ENCODE measurements around the gene ISG20. TPM values are rescaled to one million over a fixed set of nuclear protein-coding genes. Genes with fewer than 3 reads are reported as not detected.

Gene ISG20
- polyA plus RNA-seq, 1 experiment: 4.2 TPM

DNA sequence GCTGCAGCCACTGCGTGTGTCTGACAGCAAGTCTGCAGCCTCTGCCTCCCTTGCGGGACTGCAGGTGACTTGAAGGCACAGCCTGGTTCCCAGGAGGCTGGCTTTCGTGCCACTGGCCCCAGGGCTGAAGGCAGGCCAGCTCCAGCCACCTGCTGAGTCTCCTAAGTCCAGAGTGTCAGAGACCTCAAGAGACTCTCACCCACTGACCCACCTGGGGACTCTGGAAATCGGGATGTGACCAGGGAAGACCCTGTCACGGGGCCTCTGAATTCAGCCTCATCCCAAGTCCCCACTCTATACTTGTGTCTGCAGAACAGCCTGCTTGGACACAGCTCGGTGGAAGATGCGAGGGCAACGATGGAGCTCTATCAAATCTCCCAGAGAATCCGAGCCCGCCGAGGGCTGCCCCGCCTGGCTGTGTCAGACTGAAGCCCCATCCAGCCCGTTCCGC lies 16.3 kb downstream of the ISG20 start:
- Histone ChIP-seq H3K4me3 (ENCODE audit: low read depth, low read length) (no peak overlapping the region), H3K27me3 (ENCODE audit: control insufficient read depth, insufficient read depth, low read length) (0 out of 2 replicates have a peak, but pooled peaks cover 1% of the 10 kb centered on the region), H3K36me3 (ENCODE audit: control insufficient read depth, insufficient read depth, low read length) (no peaks in the 10 kb centered on the region)
- no peak for DNase-seq (ENCODE audit: low read depth)
- ChIA-PET CTCF (interaction anchor here (1.2 to 3.5 kb wide), 4 partner anchors 179 to 523 kb away, joined by 4 to 17 read pairs (median 8); no protein-coding TSS in a partner anchor), POLR2A (no interaction called here)
- TF ChIP-seq, protein P1, sequence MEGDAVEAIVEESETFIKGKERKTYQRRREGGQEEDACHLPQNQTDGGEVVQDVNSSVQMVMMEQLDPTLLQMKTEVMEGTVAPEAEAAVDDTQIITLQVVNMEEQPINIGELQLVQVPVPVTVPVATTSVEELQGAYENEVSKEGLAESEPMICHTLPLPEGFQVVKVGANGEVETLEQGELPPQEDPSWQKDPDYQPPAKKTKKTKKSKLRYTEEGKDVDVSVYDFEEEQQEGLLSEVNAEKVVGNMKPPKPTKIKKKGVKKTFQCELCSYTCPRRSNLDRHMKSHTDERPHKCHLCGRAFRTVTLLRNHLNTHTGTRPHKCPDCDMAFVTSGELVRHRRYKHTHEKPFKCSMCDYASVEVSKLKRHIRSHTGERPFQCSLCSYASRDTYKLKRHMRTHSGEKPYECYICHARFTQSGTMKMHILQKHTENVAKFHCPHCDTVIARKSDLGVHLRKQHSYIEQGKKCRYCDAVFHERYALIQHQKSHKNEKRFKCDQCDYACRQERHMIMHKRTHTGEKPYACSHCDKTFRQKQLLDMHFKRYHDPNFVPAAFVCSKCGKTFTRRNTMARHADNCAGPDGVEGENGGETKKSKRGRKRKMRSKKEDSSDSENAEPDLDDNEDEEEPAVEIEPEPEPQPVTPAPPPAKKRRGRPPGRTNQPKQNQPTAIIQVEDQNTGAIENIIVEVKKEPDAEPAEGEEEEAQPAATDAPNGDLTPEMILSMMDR (IDR thresholded peaks at IDR 0.05; ENCODE audit: insufficient read depth, low read depth, low read length): no peak

- ChIA-PET POLR2A (no interaction called here), CTCF (interaction anchor here (0.6 to 6.7 kb wide), 19 partner anchors 18 to 522 kb away, joined by 3 to 72 read pairs (median 4); partner anchors contain the start of gene ISG20)
- Histone ChIP-seq H3K4me3 (ENCODE audit: low read depth, low read length) (no peak overlapping the region), H3K36me3 (ENCODE audit: control insufficient read depth, insufficient read depth, low read length) (no peaks in the 10 kb centered on the region), H3K27me3 (ENCODE audit: control insufficient read depth, insufficient read depth, low read length) (0 out of 2 replicates have a peak, but pooled peaks cover 1% of the 10 kb centered on the region)
- TF ChIP-seq, protein P1 (IDR thresholded peaks at IDR 0.05; ENCODE audit: insufficient read depth, low read depth, low read length): no peak
- no peak for DNase-seq (ENCODE audit: low read depth)
Observed at GRCh38 chr15:88655800-88656488, 17.1 kb downstream of the ISG20 start.

- H3K36me3 ChIP-seq (ENCODE audit: control insufficient read depth, insufficient read depth, low read length): no peaks in the 10 kb centered on the region
- DNase-seq (ENCODE audit: low read depth): no peak
- TF ChIP-seq, protein P1 (IDR thresholded peaks at IDR 0.05; ENCODE audit: insufficient read depth, low read depth, low read length): no peak
- no peak overlapping the region for H3K4me3 ChIP-seq (ENCODE audit: low read depth, low read length)
- ChIA-PET POLR2A (no interaction called here), CTCF (interaction anchor here (0.6 to 6.7 kb wide), 29 partner anchors 11 to 521 kb away, joined by 3 to 72 read pairs (median 4); partner anchors contain the start of genes HAPLN3 and ISG20)
- H3K27me3 ChIP-seq (ENCODE audit: control insufficient read depth, insufficient read depth, low read length): 0 out of 2 replicates have a peak, but pooled peaks cover 1% of the 10 kb centered on the region
Observed at GRCh38 chr15:88656760-88657221, 18.0 kb downstream of the ISG20 start.

DNA sequence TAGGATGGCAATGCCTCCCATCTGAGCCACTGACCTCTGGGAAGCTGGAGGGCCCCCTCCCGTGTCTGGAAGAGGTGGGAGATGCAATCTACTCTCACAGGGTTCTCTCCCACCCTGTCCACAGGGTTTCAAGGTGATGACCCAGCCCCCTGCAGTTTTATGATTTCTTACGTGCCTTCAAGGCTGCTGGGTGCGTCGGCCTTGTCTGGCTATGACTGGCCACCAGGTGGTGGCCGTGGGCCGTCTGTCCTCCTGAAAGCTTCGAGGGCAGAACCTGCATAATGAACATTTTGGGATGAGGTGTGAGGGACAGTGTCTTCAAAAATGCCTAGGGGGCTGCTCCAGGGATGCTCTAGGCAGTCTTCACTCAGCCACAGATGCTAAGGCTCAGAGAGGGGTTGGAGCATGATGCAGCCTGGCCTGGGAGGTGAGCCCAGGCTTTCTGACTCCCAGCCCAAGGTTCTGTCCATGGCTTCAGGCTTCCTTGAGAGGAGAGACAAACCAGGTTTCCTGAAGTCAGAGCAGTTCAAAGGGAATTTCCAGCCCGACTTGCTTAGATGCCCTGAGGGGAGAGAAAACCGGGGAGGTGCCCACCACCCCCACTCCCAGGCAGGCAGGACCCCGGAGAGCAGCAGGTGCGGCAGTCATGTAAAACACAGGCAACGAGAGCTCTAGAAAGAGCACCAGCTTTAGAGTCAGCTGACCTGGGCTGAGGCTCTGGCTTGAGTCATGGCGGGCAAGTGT lies 18.7 kb downstream of the ISG20 start:
- POLR2A ChIA-PET: no interaction called here
- H3K4me3 ChIP-seq (ENCODE audit: low read depth, low read length): no peak overlapping the region
- TF ChIP-seq, protein P1 (IDR thresholded peaks at IDR 0.05; ENCODE audit: insufficient read depth, low read depth, low read length): peak; percentile 92

More for the DNA sequence above, 18.7 kb downstream of the ISG20 start:
- Histone ChIP-seq H3K27me3 (ENCODE audit: control insufficient read depth, insufficient read depth, low read length) (0 out of 2 replicates have a peak, but pooled peaks cover 1% of the 10 kb centered on the region), H3K36me3 (ENCODE audit: control insufficient read depth, insufficient read depth, low read length) (no peaks in the 10 kb centered on the region)
- no peak for DNase-seq (ENCODE audit: low read depth)
- CTCF ChIA-PET: interaction anchor here (0.7 to 6.7 kb wide), 32 partner anchors 8 to 520 kb away, joined by 3 to 72 read pairs (median 3); partner anchors contain the start of genes HAPLN3 and ISG20

All from BJ (cell line).